MM.1S (cell line): ENCODE results near the gene RWDD1.

Experiments
- DNase-seq: peaks from one replicate; pipeline ENCODE4 v3.0.0-alpha.2; 2015
- H2AFZ ChIP-seq: fragments of 300-600 bp; sonication (generic); 2 replicates; pipeline ENCODE4 v1.6.0; 2016; ENCODE audit warnings: antibody characterized with exemption, low read length
- H3F3A ChIP-seq: fragments of 300-600 bp; sonication (generic); 2 replicates; pipeline ENCODE4 v1.6.1; 2016; ENCODE audit warnings: mild to moderate bottlenecking, antibody characterized with exemption, low read length, moderate library complexity, mixed read lengths; ENCODE audit not compliant: insufficient read depth
- H3K27ac ChIP-seq: fragments of 300-600 bp; sonication (generic); 2 replicates; pipeline ENCODE4 v1.5.1; 2016; ENCODE audit warnings: mild to moderate bottlenecking, low read length
- H3K27me3 ChIP-seq: fragments of 300-600 bp; sonication (generic); replicated peaks from 2 replicates; pipeline ENCODE4 v1.6.0; 2016; ENCODE audit warnings: low read length; ENCODE audit not compliant: insufficient read depth
- H3K36me3 ChIP-seq: fragments of 300-600 bp; sonication (generic); replicated peaks from 2 replicates; pipeline ENCODE4 v1.6.1; 2016; ENCODE audit warnings: mild to moderate bottlenecking, low read length, mixed read lengths; ENCODE audit not compliant: insufficient read depth
- H3K4me1 ChIP-seq: fragments of 300-600 bp; sonication (generic); 2 replicates; pipeline ENCODE4 v1.6.1; 2016; ENCODE audit warnings: low read length, mixed read lengths
- H3K4me2 ChIP-seq: fragments of 300-600 bp; sonication (generic); 2 replicates; pipeline ENCODE4 v1.6.0; 2016; ENCODE audit warnings: low read depth, low read length
- H3K4me3 ChIP-seq: fragments of 300-600 bp; sonication (generic); 2 replicates; pipeline ENCODE4 v1.5.1; 2016; ENCODE audit warnings: low read length, mixed read lengths
- H3K79me2 ChIP-seq: fragments of 300-600 bp; sonication (generic); 2 replicates; pipeline ENCODE4 v1.6.1; 2016; ENCODE audit warnings: mixed run types, low read length, mixed read lengths
- H3K9ac ChIP-seq: fragments of 300-600 bp; sonication (generic); 2 replicates; pipeline ENCODE4 v1.6.1; 2016; ENCODE audit warnings: low read length, mixed read lengths
- H3K9me2 ChIP-seq: fragments of 300-600 bp; sonication (generic); replicated peaks from 2 replicates; pipeline ENCODE4 v1.6.1; 2016; ENCODE audit warnings: mild to moderate bottlenecking, low read length, mixed read lengths; ENCODE audit not compliant: insufficient read depth
- H3K9me3 ChIP-seq: fragments of 300-600 bp; sonication (generic); replicated peaks from 2 replicates; pipeline ENCODE4 v1.6.1; 2016; ENCODE audit warnings: mild to moderate bottlenecking, low read length, mixed read lengths; ENCODE audit not compliant: insufficient read depth
- H4K20me1 ChIP-seq: fragments of 300-600 bp; sonication (generic); 2 replicates; pipeline ENCODE4 v1.6.1; 2016; ENCODE audit warnings: mild to moderate bottlenecking, low read length, moderate library complexity, mixed read lengths; ENCODE audit not compliant: insufficient read depth
- EZH2 ChIP-seq: fragments of 300-600 bp; sonication (generic); optimal IDR thresholded peaks from 2 replicates; pipeline ENCODE3; 2017; ENCODE audit warnings: low read depth, mild to moderate bottlenecking, antibody characterized with exemption, low read length, mixed read lengths
- EZH2phosphoT487 ChIP-seq: fragments of 300-600 bp; sonication (generic); IDR thresholded peaks from 2 replicates; pipeline ENCODE4 v1.6.1; 2018; ENCODE audit warnings: antibody characterized with exemption, low read length
- TF ChIP-seq, protein P1 (sequence below): fragments of 300-600 bp; sonication (generic); IDR thresholded peaks from 2 replicates; pipeline ENCODE4 v1.5.1; 2016; ENCODE audit warnings: antibody characterized with exemption, low read length, mixed read lengths

Gene RWDD1

DNA sequence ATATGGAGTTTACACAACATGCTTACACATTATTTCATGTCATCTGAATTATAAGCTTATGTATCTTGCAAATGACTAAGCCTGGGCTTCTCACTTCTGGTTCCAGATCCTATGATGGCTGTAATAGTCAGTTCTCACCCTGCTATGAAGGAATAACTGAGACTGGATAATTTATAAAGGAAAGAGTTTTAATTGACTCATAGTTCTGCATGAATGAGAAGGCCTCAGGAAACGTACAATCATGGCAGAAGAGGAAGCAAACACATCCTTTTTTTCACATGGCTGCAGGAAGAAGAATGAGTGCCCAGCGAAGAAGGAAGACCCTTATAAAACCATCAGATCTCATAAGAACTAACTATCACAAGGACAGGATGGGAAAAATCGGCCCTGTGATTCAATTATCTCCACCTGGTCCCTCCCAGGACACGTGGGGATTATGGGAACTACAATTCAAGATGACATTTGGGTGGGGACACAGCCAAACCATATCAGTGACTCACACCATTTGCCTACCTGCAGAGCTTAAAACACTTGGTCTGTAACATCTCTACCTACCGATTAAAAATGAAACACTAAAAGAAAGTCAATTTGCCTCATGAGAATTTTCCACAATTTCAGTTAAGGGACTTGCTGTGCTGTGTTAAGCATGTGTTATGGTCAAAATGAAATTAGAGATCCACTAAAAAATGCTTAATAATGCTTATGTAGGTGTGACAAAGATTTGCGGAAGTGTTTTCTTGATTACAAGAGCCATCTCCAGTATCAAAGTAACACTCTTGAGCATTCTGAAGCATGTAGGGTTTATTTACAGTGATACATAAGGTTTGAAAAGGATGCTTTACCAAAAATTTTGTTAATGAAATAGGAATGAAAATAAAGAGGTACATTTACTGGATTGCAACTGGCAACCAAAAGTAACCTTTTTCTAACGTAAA lies 2.2 kb upstream of the RWDD1 start:
- TF ChIP-seq, protein P1, sequence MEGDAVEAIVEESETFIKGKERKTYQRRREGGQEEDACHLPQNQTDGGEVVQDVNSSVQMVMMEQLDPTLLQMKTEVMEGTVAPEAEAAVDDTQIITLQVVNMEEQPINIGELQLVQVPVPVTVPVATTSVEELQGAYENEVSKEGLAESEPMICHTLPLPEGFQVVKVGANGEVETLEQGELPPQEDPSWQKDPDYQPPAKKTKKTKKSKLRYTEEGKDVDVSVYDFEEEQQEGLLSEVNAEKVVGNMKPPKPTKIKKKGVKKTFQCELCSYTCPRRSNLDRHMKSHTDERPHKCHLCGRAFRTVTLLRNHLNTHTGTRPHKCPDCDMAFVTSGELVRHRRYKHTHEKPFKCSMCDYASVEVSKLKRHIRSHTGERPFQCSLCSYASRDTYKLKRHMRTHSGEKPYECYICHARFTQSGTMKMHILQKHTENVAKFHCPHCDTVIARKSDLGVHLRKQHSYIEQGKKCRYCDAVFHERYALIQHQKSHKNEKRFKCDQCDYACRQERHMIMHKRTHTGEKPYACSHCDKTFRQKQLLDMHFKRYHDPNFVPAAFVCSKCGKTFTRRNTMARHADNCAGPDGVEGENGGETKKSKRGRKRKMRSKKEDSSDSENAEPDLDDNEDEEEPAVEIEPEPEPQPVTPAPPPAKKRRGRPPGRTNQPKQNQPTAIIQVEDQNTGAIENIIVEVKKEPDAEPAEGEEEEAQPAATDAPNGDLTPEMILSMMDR = no peak
- TF ChIP-seq EZH2 (no peak), EZH2phosphoT487 (no peak)
- H3K4me2 ChIP-seq = no peak overlapping the region
- DNase-seq = no peak
- peaks cover 37% of the 10 kb centered on the region for H3K79me2 ChIP-seq
- H3F3A ChIP-seq = peaks cover 8% of the 10 kb centered on the region
- H2AFZ ChIP-seq = no peak overlapping the region
- no peak overlapping the region for H3K27ac ChIP-seq
- no peak overlapping the region for H3K9ac ChIP-seq
- H4K20me1 ChIP-seq = no peaks in the 10 kb centered on the region
- no peak overlapping the region for H3K4me3 ChIP-seq
- H3K27me3 ChIP-seq = no peaks in the 10 kb centered on the region
- H3K9me3 ChIP-seq = no peaks in the 10 kb centered on the region
- H3K4me1 ChIP-seq = peaks cover 13% of the 10 kb centered on the region
- H3K36me3 ChIP-seq = no peaks in the 10 kb centered on the region
- no peaks in the 10 kb centered on the region for H3K9me2 ChIP-seq

DNA sequence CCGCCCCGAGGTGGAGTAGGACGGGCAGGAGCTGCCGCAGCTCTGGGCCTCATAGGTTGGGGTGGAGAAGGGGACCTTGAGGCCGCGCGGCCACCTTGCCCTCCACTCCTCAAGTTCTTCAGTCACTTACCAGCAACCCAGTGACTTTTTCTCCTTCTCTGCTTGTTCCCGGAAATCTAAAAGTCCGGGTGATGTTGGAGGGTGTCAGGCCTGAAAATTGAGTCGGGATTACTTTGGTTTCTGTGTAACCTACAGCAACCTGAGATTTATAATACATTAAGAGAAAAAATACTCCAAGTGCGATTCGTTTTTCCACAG lies 338 bp downstream of the RWDD1 start:
- peaks cover 62% of the 10 kb centered on the region for H3K79me2 ChIP-seq
- peak overlapping the region; percentile 89 for H2AFZ ChIP-seq
- DNase-seq = no peak

DNA sequence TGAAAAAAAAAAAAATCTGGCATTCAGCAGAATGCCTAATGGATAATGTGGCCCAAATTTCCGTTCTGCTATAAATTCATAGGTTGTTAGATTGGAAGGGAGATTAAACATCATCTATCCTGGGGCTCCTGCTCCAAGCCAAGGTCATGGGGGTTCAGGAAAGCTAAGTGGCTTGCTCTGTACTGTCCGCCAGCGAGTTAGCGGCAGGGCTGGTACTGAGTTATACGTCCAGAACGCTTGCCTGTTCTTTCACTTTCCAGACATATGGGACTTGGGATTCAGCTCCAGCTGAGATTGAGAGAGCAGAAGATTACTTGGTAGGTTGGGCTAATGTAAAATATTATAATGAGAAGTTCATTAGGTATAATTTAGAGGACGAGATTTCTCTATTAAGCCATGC lies 858 bp downstream of the RWDD1 start:
- Histone ChIP-seq H3K4me2 (peak overlapping the region; percentile 70), H3K4me3 (peak overlapping the region; percentile 97), H3K79me2 (peaks cover 67% of the 10 kb centered on the region), H3K27ac (peak overlapping the region; percentile 86; the same call in 1 of the 2 replicates), H3F3A (peaks cover 8% of the 10 kb centered on the region), H3K4me1 (peaks cover 13% of the 10 kb centered on the region), H2AFZ (peak overlapping the region; percentile 89), H3K9ac (peak overlapping the region; percentile 92), H3K36me3 (no peaks in the 10 kb centered on the region), H3K9me3 (no peaks in the 10 kb centered on the region), H3K27me3 (no peaks in the 10 kb centered on the region), H3K9me2 (no peaks in the 10 kb centered on the region), H4K20me1 (no peaks in the 10 kb centered on the region)
- DNase-seq = peak; percentile 29
- TF ChIP-seq, protein P1 = no peak
- TF ChIP-seq EZH2phosphoT487 (no peak), EZH2 (no peak)

More for the DNA sequence above, 338 bp downstream of the RWDD1 start:
- H3K9me2 ChIP-seq = no peaks in the 10 kb centered on the region
- peak overlapping the region; percentile 97 for H3K4me3 ChIP-seq
- no peak for TF ChIP-seq EZH2
- peaks cover 13% of the 10 kb centered on the region for H3K4me1 ChIP-seq
- H3F3A ChIP-seq = peaks cover 8% of the 10 kb centered on the region
- H3K27ac ChIP-seq = peak overlapping the region; percentile 86
- no peaks in the 10 kb centered on the region for H4K20me1 ChIP-seq
- no peaks in the 10 kb centered on the region for H3K27me3 ChIP-seq
- H3K9ac ChIP-seq = peak overlapping the region; percentile 92
- H3K4me2 ChIP-seq = peak overlapping the region; percentile 70
- H3K9me3 ChIP-seq = no peaks in the 10 kb centered on the region
- no peaks in the 10 kb centered on the region for H3K36me3 ChIP-seq

DNA sequence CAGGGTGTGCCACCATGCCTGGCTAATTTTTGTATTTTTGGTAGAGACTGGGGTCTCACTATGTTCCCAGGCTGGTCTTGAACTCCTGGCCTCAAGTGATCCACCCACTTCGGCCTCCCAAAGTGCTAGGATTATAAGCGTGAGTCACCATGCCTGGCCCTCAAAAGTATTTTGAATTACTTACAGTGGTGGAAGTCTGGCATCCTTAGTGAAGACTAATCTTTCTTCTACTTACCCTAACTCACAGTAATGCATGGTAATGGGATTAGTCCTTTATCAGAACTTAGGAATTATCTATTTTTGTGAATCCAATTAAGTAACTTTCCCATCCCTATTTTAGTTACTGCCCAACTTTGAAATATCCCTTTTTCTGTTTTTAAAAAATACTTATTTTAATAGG lies 3.9 kb downstream of the RWDD1 start:
- H3K9me3 ChIP-seq = no peaks in the 10 kb centered on the region
- H4K20me1 ChIP-seq = no peaks in the 10 kb centered on the region; the same call in none of the 2 replicates
- no peak overlapping the region for H3K4me3 ChIP-seq
- H3F3A ChIP-seq = peaks cover 8% of the 10 kb centered on the region
- no peak for DNase-seq
- H3K79me2 ChIP-seq = peaks cover 90% of the 10 kb centered on the region
- TF ChIP-seq, protein P1 = no peak
- TF ChIP-seq EZH2phosphoT487 = no peak
- TF ChIP-seq EZH2 = no peak
- no peak overlapping the region for H3K27ac ChIP-seq
- no peak overlapping the region for H3K4me2 ChIP-seq
- no peak overlapping the region for H2AFZ ChIP-seq
- H3K9ac ChIP-seq = no peak overlapping the region
- H3K36me3 ChIP-seq = no peaks in the 10 kb centered on the region
- peaks cover 8% of the 10 kb centered on the region; the same call in 1 of the 2 replicates for H3K4me1 ChIP-seq
- H3K9me2 ChIP-seq = no peaks in the 10 kb centered on the region
- no peaks in the 10 kb centered on the region for H3K27me3 ChIP-seq
